ENCODE results near the gene RBM42. TPM values are rescaled to one million over a fixed set of nuclear protein-coding genes. Genes with fewer than 3 reads are reported as not detected.

RBM42 gene
- total RNA-seq, 1 donor = 43.0 TPM

DNA sequence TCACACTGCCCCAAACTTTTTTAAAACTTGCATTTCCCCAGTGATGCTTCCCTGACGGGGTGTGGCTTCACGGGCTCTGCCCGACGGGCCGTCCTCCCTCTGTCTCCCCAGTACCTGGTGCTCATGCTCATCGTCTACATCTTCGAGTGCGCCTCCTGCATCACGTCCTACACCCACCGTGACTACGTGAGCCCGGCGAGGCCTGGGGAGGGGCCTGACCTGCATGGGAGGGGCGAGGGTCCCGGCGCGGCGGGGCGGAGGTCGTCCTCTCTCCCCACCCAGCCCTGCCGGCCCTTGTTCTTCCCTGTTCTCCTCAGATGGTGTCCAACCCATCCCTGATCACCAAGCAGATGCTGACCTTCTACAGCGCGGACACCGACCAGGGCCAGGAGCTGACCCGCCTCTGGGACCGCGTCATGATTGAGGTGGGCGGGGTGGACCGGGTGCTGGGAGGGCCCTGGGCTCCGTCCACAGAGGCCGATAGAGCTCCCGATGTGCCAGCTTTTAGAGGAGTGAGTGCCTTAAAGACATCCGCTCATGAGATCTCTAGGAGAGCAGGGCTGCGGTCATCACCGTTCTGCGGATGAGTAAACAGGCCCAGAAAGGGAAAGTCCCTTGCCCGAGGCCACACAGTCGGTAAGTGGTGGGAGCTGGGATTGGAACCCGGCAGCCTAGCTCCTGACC, 44.4 kb downstream of the RBM42 start:
- TF ChIP-seq CTCF (IDR thresholded peaks at IDR 0.05; ENCODE audit: insufficient read depth, low read length) = no peak
- DNase-seq (ENCODE audit: low read depth) = peak; percentile 48
- peak overlapping the region; percentile 53 for H3K4me3 ChIP-seq (ENCODE audit: low read depth, low read length)

GRCh38 chr19:35675589-35676140, 46.8 kb downstream of the RBM42 start:
- H3K4me3 ChIP-seq (ENCODE audit: low read depth, low read length) = no peak overlapping the region
- TF ChIP-seq CTCF (IDR thresholded peaks at IDR 0.05; ENCODE audit: insufficient read depth, low read length) = no peak
- no peak for DNase-seq (ENCODE audit: low read depth)

Other genes starting within 250 kb of the RBM42 start
- not detected in 2 replicates for gene FFAR2, start 180.8 kb upstream of the RBM42 start, total RNA-seq (ENCODE audit: low replicate concordance)
- gene KRTDAP, start 138.6 kb upstream of the RBM42 start, total RNA-seq (ENCODE audit: low replicate concordance) = not detected in 2 replicates
- gene DMKN, start 115.4 kb upstream of the RBM42 start, total RNA-seq (ENCODE audit: low replicate concordance) = 11.4 and 63.0 TPM in 2 replicates
- gene SBSN, start 100.7 kb upstream of the RBM42 start, total RNA-seq (ENCODE audit: low replicate concordance) = 4.1 and 13.2 TPM in 2 replicates
- gene GAPDHS, start 95.6 kb upstream of the RBM42 start, total RNA-seq (ENCODE audit: low replicate concordance) = not detected in 2 replicates
- gene TMEM147, start 83.4 kb upstream of the RBM42 start, total RNA-seq (ENCODE audit: low replicate concordance) = 25.0 and 63.7 TPM in 2 replicates
- gene ATP4A, start 65.4 kb upstream of the RBM42 start, total RNA-seq (ENCODE audit: low replicate concordance) = not detected in 2 replicates
- gene PMIS2, start 42.9 kb upstream of the RBM42 start, total RNA-seq (ENCODE audit: low replicate concordance) = not detected in 2 replicates
- 5.7 and 9.9 TPM in 2 replicates for gene HAUS5, start 16.3 kb upstream of the RBM42 start, total RNA-seq (ENCODE audit: low replicate concordance)
- gene ETV2, start 12.7 kb downstream of the RBM42 start, total RNA-seq (ENCODE audit: low replicate concordance) = 0.81 and 1.6 TPM in 2 replicates
- 104 and 327 TPM in 2 replicates for gene COX6B1, start 19.3 kb downstream of the RBM42 start, total RNA-seq (ENCODE audit: low replicate concordance)
- gene UPK1A, start 37.5 kb downstream of the RBM42 start, total RNA-seq (ENCODE audit: low replicate concordance) = not detected in 2 replicates
- gene ZBTB32, start 75.5 kb downstream of the RBM42 start, total RNA-seq (ENCODE audit: low replicate concordance) = not detected in 2 replicates
- gene KMT2B, start 89.0 kb downstream of the RBM42 start, total RNA-seq (ENCODE audit: low replicate concordance) = 6.8 and 14.9 TPM in 2 replicates
- 1.3 and 1.9 TPM in 2 replicates for gene IGFLR1, start 113.4 kb downstream of the RBM42 start, total RNA-seq (ENCODE audit: low replicate concordance)
- 5.8 and 7.1 TPM in 2 replicates for gene U2AF1L4, start 116.4 kb downstream of the RBM42 start, total RNA-seq (ENCODE audit: low replicate concordance)
- gene PSENEN, start 116.6 kb downstream of the RBM42 start, total RNA-seq (ENCODE audit: low replicate concordance) = 14.7 and 19.5 TPM in 2 replicates
- 5.4 and 15.3 TPM in 2 replicates for gene LIN37, start 119.5 kb downstream of the RBM42 start, total RNA-seq (ENCODE audit: low replicate concordance)
- 297 and 713 TPM in 2 replicates for gene HSPB6, start 128.0 kb downstream of the RBM42 start, total RNA-seq (ENCODE audit: low replicate concordance)
- 4.5 and 10.8 TPM in 2 replicates for gene PROSER3, start 129.1 kb downstream of the RBM42 start, total RNA-seq (ENCODE audit: low replicate concordance)
- 5.3 and 7.4 TPM in 2 replicates for gene ARHGAP33, start 146.5 kb downstream of the RBM42 start, total RNA-seq (ENCODE audit: low replicate concordance)
- not detected in 2 replicates for gene PRODH2, start 183.8 kb downstream of the RBM42 start, total RNA-seq (ENCODE audit: low replicate concordance)
- not detected in 2 replicates for gene NPHS1, start 223.5 kb downstream of the RBM42 start, total RNA-seq (ENCODE audit: low replicate concordance)
- gene KIRREL2, start 227.9 kb downstream of the RBM42 start, total RNA-seq (ENCODE audit: low replicate concordance) = 0.25 TPM in 1 of 2 replicates, not detected in the other
- 4.1 and 8.6 TPM in 2 replicates for gene APLP1, start 239.5 kb downstream of the RBM42 start, total RNA-seq (ENCODE audit: low replicate concordance)

Data from fibroblast of the aortic adventitia (primary cell).